SJSA1 (cell line): ENCODE data around the gene SETX. TPM values are rescaled to one million over a fixed set of nuclear protein-coding genes. Genes with fewer than 3 reads are reported as not detected.

Experiments used
- DNase-seq, 2 experiments: peaks; one replicate each; pipeline ENCODE4 v3.0.0-alpha.2; 2015 to 2020; ENCODE audit warnings: low spot score in 2 of 2, low read depth in 1 of 2
- H3K27ac ChIP-seq: fragments of 250-450 bp; sonication (Bioruptor Pico); 2 replicates; pipeline ENCODE4 v1.5.1; 2020; ENCODE audit warnings: mild to moderate bottlenecking, moderate library complexity
- H3K27me3 ChIP-seq: fragments of 250-450 bp; sonication (Bioruptor Pico); replicated peaks from 2 replicates; pipeline ENCODE4 v1.5.1; 2020; ENCODE audit warnings: mild to moderate bottlenecking, moderate library complexity
- H3K36me3 ChIP-seq: fragments of 250-450 bp; sonication (Bioruptor Pico); 2 replicates; pipeline ENCODE4 v1.5.1; 2020; ENCODE audit warnings: mild to moderate bottlenecking
- H3K4me1 ChIP-seq: fragments of 250-450 bp; sonication (Bioruptor Pico); replicated peaks from 2 replicates; pipeline ENCODE4 v1.6.1; 2021; ENCODE audit warnings: mild to moderate bottlenecking
- H3K4me3 ChIP-seq: fragments of 250-450 bp; sonication (Bioruptor Pico); 2 replicates; pipeline ENCODE4 v1.5.1; 2020; ENCODE audit warnings: mild to moderate bottlenecking
- H3K9me3 ChIP-seq: fragments of 250-450 bp; sonication (Bioruptor Pico); replicated peaks from 2 replicates; pipeline ENCODE4 v1.5.1; 2020; ENCODE audit warnings: mild to moderate bottlenecking
- total RNA-seq: library from RNA; depleted of rRNA; stranded (reverse); fragments of >200 nt; shearing (Covaris generic); gene quantifications from 2 replicates; pipeline ENCODE4 v1.2.3, GENCODE V29; 2014; rRNA removed

The SETX gene
- total RNA-seq, 1 experiment from 2014 or later = 34.6 TPM

GRCh38 chr9:132226571-132227430 lies 128.0 kb downstream of the SETX start:
- no peak for DNase-seq

GRCh38 chr9:132224645-132225044 lies 130.1 kb downstream of the SETX start:
- peaks cover 38% of the 10 kb centered on the region for H3K27me3 ChIP-seq
- H3K4me3 ChIP-seq = no peak overlapping the region
- no peaks in the 10 kb centered on the region for H3K36me3 ChIP-seq
- H3K9me3 ChIP-seq = no peaks in the 10 kb centered on the region
- no peaks in the 10 kb centered on the region for H3K4me1 ChIP-seq
- no peak for DNase-seq
- no peak overlapping the region for H3K27ac ChIP-seq

More at GRCh38 chr9:132226571-132227430, 128.0 kb downstream of the SETX start:
- Histone ChIP-seq H3K4me3 (no peak overlapping the region), H3K27ac (no peak overlapping the region), H3K9me3 (no peaks in the 10 kb centered on the region), H3K4me1 (no peaks in the 10 kb centered on the region), H3K27me3 (peaks cover 28% of the 10 kb centered on the region), H3K36me3 (no peaks in the 10 kb centered on the region)

- no peak for DNase-seq
- H3K27me3 ChIP-seq = peaks cover 32% of the 10 kb centered on the region
Observed at GRCh38 chr9:132221941-132222340, 132.8 kb downstream of the SETX start.

GRCh38 chr9:132218208-132218607 lies 136.6 kb downstream of the SETX start:
- H3K9me3 ChIP-seq = no peaks in the 10 kb centered on the region
- H3K36me3 ChIP-seq = no peaks in the 10 kb centered on the region
- H3K27ac ChIP-seq = no peak overlapping the region
- peaks cover 21% of the 10 kb centered on the region for H3K27me3 ChIP-seq
- no peak overlapping the region for H3K4me3 ChIP-seq
- no peak for DNase-seq
- peaks cover 8% of the 10 kb centered on the region for H3K4me1 ChIP-seq

More at GRCh38 chr9:132221941-132222340, 132.8 kb downstream of the SETX start:
- Histone ChIP-seq H3K27ac (no peak overlapping the region), H3K4me1 (no peaks in the 10 kb centered on the region), H3K4me3 (no peak overlapping the region), H3K36me3 (no peaks in the 10 kb centered on the region), H3K9me3 (no peaks in the 10 kb centered on the region)

GRCh38 chr9:132216861-132217619 lies 137.7 kb downstream of the SETX start:
- H3K9me3 ChIP-seq = no peaks in the 10 kb centered on the region
- no peak overlapping the region for H3K4me3 ChIP-seq
- H3K27ac ChIP-seq = no peak overlapping the region
- no peaks in the 10 kb centered on the region for H3K36me3 ChIP-seq
- no peak for DNase-seq
- H3K27me3 ChIP-seq = peaks cover 16% of the 10 kb centered on the region
- peaks cover 8% of the 10 kb centered on the region for H3K4me1 ChIP-seq

- no peak overlapping the region for H3K27ac ChIP-seq
- peaks cover 8% of the 10 kb centered on the region for H3K4me1 ChIP-seq
- H3K4me3 ChIP-seq = no peak overlapping the region
- no peaks in the 10 kb centered on the region for H3K27me3 ChIP-seq
- peak; percentile 52 to 69 for DNase-seq
- H3K36me3 ChIP-seq = no peaks in the 10 kb centered on the region
- H3K9me3 ChIP-seq = no peaks in the 10 kb centered on the region
Observed at GRCh38 chr9:132214027-132214622, 140.7 kb downstream of the SETX start.

GRCh38 chr9:132211570-132211969 lies 143.2 kb downstream of the SETX start:
- H3K27me3 ChIP-seq = peaks cover 3% of the 10 kb centered on the region; the same call in 1 of the 2 replicates
- H3K36me3 ChIP-seq = no peaks in the 10 kb centered on the region
- H3K4me3 ChIP-seq = no peak overlapping the region
- H3K9me3 ChIP-seq = no peaks in the 10 kb centered on the region
- no peak overlapping the region for H3K27ac ChIP-seq
- no peak for DNase-seq
- peaks cover 8% of the 10 kb centered on the region for H3K4me1 ChIP-seq

Other genes starting within 250 kb of the SETX start
- not detected in 2 replicates for gene NTNG2, start 192.9 kb downstream of the SETX start, total RNA-seq
- 9.9 and 11.3 TPM in 2 replicates for gene TTF1, start 51.9 kb upstream of the SETX start, total RNA-seq
- 0.42 TPM in 1 of 2 replicates, not detected in the other for gene CFAP77, start 55.2 kb upstream of the SETX start, total RNA-seq
- gene BARHL1, start 227.6 kb upstream of the SETX start, total RNA-seq = not detected in 2 replicates